HFFc6 (cell line): Measurements from ENCODE around the gene TMBIM4. TPM values are rescaled to one million over a fixed set of nuclear protein-coding genes. Genes with fewer than 3 reads are reported as not detected.

Source experiments
- DNase-seq: peaks from one replicate; pipeline ENCODE4 v3.0.0-alpha.2; 2018
- H3K27ac Mint-ChIP-seq: 2 replicates; pipeline ENCODE4 v1.8.0; 2020; ENCODE audit warnings: mild to moderate bottlenecking, mixed read lengths
- H3K27me3 Mint-ChIP-seq: 2 replicates; pipeline ENCODE4 v1.8.0; 2021; ENCODE audit warnings: mild to moderate bottlenecking, moderate library complexity, mixed read lengths; ENCODE audit not compliant: insufficient read depth
- H3K36me3 Mint-ChIP-seq: 2 replicates; pipeline ENCODE4 v1.8.0; 2021; ENCODE audit warnings: low read depth, mixed read lengths
- H3K4me1 Mint-ChIP-seq: 2 replicates; pipeline ENCODE4 v1.8.0; 2020; ENCODE audit warnings: low read depth, mixed read lengths
- H3K4me3 Mint-ChIP-seq: 2 replicates; pipeline ENCODE4 v1.8.0; 2020; ENCODE audit warnings: mild to moderate bottlenecking, moderate library complexity, mixed read lengths
- H3K9me3 Mint-ChIP-seq: 2 replicates; pipeline ENCODE4 v1.8.0; 2020; ENCODE audit warnings: mild to moderate bottlenecking, mixed read lengths
- total RNA-seq, 6 experiments: library from RNA; stranded (reverse); fragmentation: NEBNext Ultra II Directional; extraction: Animal tissue kit (Norgen Biotek cat#: 25700); gene quantifications; 2 replicates in 1 of 6; 3 replicates in 5 of 6; pipeline ENCODE4 v1.2.3, GENCODE V29; 2021
- TF ChIP-seq, protein P1 (sequence below): fragments of 200-600 bp; sonication (generic); IDR thresholded peaks from 2 replicates; pipeline ENCODE4 v1.5.0; 2021; ENCODE audit warnings: antibody characterized with exemption, mild to moderate bottlenecking

Gene TMBIM4
- total RNA-seq, 6 experiments from 2014 or later = 92.3 to 112 (median 104) TPM

DNA sequence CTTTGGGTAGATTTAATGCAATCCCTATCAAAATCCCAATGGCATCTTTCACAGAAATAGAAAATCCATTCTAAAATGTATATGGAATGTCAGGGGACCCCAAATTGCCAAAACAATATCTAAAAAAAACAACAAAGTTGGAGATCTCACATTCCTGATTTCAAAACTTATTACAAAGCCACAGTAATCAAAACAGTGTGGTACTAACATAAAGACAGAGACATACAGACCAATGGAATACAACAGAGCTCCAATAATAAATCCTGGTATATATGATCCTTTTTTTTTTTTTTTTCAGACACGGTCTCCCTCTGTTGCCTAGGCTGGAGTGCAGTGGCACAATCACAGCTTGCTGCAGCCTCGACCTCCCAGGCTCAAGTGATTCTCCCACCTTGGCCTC is 4.7 kb downstream of the TMBIM4 start:
- H3K36me3 Mint-ChIP-seq = peaks cover 59% of the 10 kb centered on the region
- TF ChIP-seq, protein P1, sequence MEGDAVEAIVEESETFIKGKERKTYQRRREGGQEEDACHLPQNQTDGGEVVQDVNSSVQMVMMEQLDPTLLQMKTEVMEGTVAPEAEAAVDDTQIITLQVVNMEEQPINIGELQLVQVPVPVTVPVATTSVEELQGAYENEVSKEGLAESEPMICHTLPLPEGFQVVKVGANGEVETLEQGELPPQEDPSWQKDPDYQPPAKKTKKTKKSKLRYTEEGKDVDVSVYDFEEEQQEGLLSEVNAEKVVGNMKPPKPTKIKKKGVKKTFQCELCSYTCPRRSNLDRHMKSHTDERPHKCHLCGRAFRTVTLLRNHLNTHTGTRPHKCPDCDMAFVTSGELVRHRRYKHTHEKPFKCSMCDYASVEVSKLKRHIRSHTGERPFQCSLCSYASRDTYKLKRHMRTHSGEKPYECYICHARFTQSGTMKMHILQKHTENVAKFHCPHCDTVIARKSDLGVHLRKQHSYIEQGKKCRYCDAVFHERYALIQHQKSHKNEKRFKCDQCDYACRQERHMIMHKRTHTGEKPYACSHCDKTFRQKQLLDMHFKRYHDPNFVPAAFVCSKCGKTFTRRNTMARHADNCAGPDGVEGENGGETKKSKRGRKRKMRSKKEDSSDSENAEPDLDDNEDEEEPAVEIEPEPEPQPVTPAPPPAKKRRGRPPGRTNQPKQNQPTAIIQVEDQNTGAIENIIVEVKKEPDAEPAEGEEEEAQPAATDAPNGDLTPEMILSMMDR = no peak
- H3K4me1 Mint-ChIP-seq = peaks cover 48% of the 10 kb centered on the region
- peaks cover 23% of the 10 kb centered on the region for H3K9me3 Mint-ChIP-seq
- no peak overlapping the region for H3K4me3 Mint-ChIP-seq
- H3K27ac Mint-ChIP-seq = no peak overlapping the region
- H3K27me3 Mint-ChIP-seq = peaks cover 2% of the 10 kb centered on the region; the same call in 1 of the 2 replicates
- DNase-seq = no peak

GRCh38 chr12:66164349-66164821 is 5.4 kb downstream of the TMBIM4 start:
- TF ChIP-seq, protein P1 = no peak
- Mint-ChIP-seq H3K27ac (no peak overlapping the region; the same call in 1 of the 2 replicates), H3K9me3 (peaks cover 23% of the 10 kb centered on the region), H3K4me1 (peaks cover 48% of the 10 kb centered on the region), H3K27me3 (peaks cover 2% of the 10 kb centered on the region; the same call in 1 of the 2 replicates), H3K4me3 (no peak overlapping the region), H3K36me3 (peaks cover 67% of the 10 kb centered on the region)
- DNase-seq = no peak

DNA sequence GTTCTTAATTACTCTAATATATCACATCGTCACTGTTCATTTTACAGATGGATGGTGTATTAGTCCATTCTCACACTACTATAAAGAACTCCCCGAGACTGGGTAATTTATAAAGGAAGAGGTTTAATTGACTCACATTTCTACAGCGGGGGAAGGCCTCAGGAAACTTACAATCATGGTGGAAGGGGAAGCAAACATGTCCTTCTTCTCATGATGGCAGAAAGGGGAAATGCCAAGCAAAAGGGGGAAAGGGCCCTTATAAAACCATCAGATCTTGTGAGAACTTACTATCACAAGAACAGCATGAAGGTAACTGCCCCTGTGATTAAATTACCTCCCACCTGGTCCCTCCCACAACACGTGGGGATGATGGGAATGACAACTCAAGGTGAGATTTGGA is 6.5 kb downstream of the TMBIM4 start:
- peaks cover 39% of the 10 kb centered on the region for H3K4me1 Mint-ChIP-seq
- H3K9me3 Mint-ChIP-seq = peaks cover 19% of the 10 kb centered on the region
- TF ChIP-seq, protein P1 = no peak
- no peak overlapping the region for H3K27ac Mint-ChIP-seq
- peaks cover 2% of the 10 kb centered on the region; the same call in 1 of the 2 replicates for H3K27me3 Mint-ChIP-seq
- DNase-seq = no peak
- H3K4me3 Mint-ChIP-seq = no peak overlapping the region
- peaks cover 67% of the 10 kb centered on the region for H3K36me3 Mint-ChIP-seq

DNA sequence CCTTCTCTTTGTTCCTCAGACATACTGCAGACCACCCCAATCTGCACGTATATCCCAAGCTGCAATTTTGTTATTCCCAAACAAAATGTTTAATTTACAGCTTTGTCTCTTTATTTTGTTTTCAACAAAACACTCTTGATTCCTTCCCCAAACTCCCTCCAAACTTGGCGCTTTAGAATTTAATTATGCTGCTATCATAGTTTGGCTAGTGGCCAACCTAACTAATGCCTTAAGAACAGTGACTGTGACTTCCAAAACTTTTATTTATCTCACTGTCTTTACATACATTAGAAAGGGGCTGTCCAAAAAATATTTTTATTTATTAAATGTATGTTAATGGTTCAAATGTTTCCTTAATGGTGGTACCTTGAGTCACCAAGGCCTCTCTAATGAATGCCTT is 7.1 kb downstream of the TMBIM4 start:
- Mint-ChIP-seq H3K4me3 (no peak overlapping the region), H3K27ac (no peak overlapping the region), H3K9me3 (peaks cover 19% of the 10 kb centered on the region), H3K4me1 (peaks cover 34% of the 10 kb centered on the region), H3K36me3 (peaks cover 64% of the 10 kb centered on the region), H3K27me3 (peaks cover 2% of the 10 kb centered on the region; the same call in 1 of the 2 replicates)
- TF ChIP-seq, protein P1 = no peak
- no peak for DNase-seq

- peaks cover 37% of the 10 kb centered on the region for H3K4me1 Mint-ChIP-seq
- TF ChIP-seq, protein P1 = no peak
- peaks cover 13% of the 10 kb centered on the region for H3K9me3 Mint-ChIP-seq
- no peak for DNase-seq
- peaks cover 2% of the 10 kb centered on the region; the same call in 1 of the 2 replicates for H3K27me3 Mint-ChIP-seq
- no peak overlapping the region for H3K27ac Mint-ChIP-seq
- no peak overlapping the region for H3K4me3 Mint-ChIP-seq
- H3K36me3 Mint-ChIP-seq = peaks cover 58% of the 10 kb centered on the region
These were observed 9.1 kb downstream of the TMBIM4 start for GRCh38 chr12:66160704-66161103.
